ENCODE results near the gene TBC1D22A. TPM values are rescaled to one million over a fixed set of nuclear protein-coding genes. Genes with fewer than 3 reads are reported as not detected.
A peak's percentile ranks its signal among the peaks of the same experiment; 100 is the strongest.

TBC1D22A gene
- total and polyA plus RNA-seq, 11 donors, result 9.4 to 30.7 (median 18.6) TPM

DNA sequence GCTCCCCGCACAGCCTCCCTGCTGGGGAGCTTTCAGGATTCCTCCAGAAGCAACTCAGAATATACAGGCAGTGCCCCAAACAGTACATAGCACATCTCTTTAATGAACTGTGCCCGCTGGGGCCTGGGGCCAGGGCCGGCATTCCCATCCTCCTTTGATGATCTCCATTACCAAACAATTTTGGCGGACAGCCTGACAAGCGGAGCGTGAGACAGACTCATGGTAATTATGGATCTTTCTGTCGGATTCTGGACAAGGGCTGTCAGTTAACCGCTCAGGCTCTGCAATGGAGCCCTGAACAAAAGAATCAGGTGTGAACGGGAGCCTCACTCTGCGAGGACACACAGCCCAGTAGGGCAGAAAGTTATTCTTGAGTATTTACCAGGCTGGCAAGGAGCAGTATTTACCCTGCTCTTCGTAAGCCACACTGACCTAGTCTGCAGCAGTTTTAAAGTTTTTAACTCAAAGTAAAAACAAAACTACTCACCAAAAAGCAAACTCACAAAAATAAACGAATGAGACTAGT is 174.0 kb downstream of the TBC1D22A start:
- Histone ChIP-seq H3K36me3 (peaks cover 0 to 6% (median 0%) of the 10 kb centered on the region in 9 donors), H3K4me3 (no peak overlapping the region), H3K27ac (peak overlapping the region in 1 of 12 donors; percentile 4), H3K27me3 (no peaks in the 10 kb centered on the region), H3K9me3 (no peaks in the 10 kb centered on the region), H3K4me1 (peaks cover 0 to 25% (median 0%) of the 10 kb centered on the region in 12 donors)
- intact Hi-C loops (cut with DNase I), result no loop called here
- no peak for ATAC-seq
- TF ChIP-seq, protein P1, sequence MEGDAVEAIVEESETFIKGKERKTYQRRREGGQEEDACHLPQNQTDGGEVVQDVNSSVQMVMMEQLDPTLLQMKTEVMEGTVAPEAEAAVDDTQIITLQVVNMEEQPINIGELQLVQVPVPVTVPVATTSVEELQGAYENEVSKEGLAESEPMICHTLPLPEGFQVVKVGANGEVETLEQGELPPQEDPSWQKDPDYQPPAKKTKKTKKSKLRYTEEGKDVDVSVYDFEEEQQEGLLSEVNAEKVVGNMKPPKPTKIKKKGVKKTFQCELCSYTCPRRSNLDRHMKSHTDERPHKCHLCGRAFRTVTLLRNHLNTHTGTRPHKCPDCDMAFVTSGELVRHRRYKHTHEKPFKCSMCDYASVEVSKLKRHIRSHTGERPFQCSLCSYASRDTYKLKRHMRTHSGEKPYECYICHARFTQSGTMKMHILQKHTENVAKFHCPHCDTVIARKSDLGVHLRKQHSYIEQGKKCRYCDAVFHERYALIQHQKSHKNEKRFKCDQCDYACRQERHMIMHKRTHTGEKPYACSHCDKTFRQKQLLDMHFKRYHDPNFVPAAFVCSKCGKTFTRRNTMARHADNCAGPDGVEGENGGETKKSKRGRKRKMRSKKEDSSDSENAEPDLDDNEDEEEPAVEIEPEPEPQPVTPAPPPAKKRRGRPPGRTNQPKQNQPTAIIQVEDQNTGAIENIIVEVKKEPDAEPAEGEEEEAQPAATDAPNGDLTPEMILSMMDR (IDR thresholded peaks at IDR 0.05), result no peak
- no peak for TF ChIP-seq POLR2A (IDR thresholded peaks at IDR 0.05)
- no peak for DNase-seq
- 79 to 88% (median 81%) methylated on average over 12 of the region's 12 CpGs for WGBS, 4 donors

DNA sequence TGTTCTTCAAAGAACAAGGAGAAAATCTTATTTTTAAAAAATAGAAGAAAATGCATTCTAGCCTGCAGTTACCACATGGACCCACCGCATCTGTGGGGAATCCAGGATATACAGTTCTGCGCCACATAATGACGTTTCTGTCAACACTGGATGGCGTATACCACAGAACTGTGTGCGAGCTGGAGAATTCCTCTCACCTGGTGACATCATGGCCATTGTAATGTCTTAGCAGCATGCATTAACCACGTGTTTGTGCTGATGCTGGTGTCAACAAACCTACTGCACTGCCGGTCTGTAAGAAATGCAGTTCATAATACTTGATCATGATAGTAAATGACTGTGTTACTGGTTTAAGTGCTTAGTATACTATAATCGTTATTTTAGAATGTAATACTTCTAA is 174.7 kb downstream of the TBC1D22A start:
- WGBS, 4 donors, result 91 to 94% (median 93%) methylated on average over 8 of the region's 8 CpGs
- intact Hi-C loops (cut with DNase I), result no loop called here

DNA sequence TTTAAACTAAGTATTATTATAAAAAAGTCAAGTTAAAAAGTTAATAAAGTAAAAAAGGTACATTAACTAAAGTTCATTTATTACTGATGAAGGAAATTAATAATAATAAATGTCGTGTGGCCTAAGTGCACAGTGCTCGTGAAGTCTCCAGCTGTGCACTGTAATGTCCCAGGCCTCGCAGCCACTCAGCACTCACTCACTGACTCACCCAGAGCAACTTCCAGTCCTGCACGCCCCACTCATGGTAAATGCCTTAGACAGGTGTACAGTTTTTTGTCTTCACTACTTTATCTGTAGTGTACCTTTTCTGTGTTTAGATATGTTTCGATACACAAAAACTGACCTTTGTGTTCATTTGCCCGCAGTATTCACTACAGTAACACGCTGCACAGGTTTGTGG is 175.5 kb downstream of the TBC1D22A start:
- TF ChIP-seq POLR2A (IDR thresholded peaks at IDR 0.05), result no peak
- TF ChIP-seq, protein P1 (IDR thresholded peaks at IDR 0.05), result no peak
- DNase-seq (no peak), ATAC-seq (no peak)
- Histone ChIP-seq H3K27me3 (no peaks in the 10 kb centered on the region), H3K4me1 (peaks cover 0 to 34% (median 2%) of the 10 kb centered on the region in 12 donors), H3K36me3 (peaks cover 0 to 6% (median 0%) of the 10 kb centered on the region in 9 donors), H3K9me3 (no peaks in the 10 kb centered on the region), H3K4me3 (no peak overlapping the region), H3K27ac (no peak overlapping the region)
- WGBS, 4 donors, result 95 to 97% (median 96%) methylated on average over 7 of the region's 7 CpGs
- intact Hi-C loops (cut with DNase I), result no loop called here

More for the DNA sequence above, 174.7 kb downstream of the TBC1D22A start:
- peaks cover 0 to 6% (median 0%) of the 10 kb centered on the region in 9 donors for H3K36me3 ChIP-seq
- TF ChIP-seq, protein P1 (IDR thresholded peaks at IDR 0.05), result no peak
- no peak for TF ChIP-seq POLR2A (IDR thresholded peaks at IDR 0.05)
- H3K4me3 ChIP-seq, result no peak overlapping the region
- H3K9me3 ChIP-seq, result no peaks in the 10 kb centered on the region
- H3K27me3 ChIP-seq, result no peaks in the 10 kb centered on the region
- DNase-seq, result no peak
- ATAC-seq, result no peak
- no peak overlapping the region for H3K27ac ChIP-seq
- peaks cover 0 to 29% (median 2%) of the 10 kb centered on the region in 12 donors for H3K4me1 ChIP-seq

DNA sequence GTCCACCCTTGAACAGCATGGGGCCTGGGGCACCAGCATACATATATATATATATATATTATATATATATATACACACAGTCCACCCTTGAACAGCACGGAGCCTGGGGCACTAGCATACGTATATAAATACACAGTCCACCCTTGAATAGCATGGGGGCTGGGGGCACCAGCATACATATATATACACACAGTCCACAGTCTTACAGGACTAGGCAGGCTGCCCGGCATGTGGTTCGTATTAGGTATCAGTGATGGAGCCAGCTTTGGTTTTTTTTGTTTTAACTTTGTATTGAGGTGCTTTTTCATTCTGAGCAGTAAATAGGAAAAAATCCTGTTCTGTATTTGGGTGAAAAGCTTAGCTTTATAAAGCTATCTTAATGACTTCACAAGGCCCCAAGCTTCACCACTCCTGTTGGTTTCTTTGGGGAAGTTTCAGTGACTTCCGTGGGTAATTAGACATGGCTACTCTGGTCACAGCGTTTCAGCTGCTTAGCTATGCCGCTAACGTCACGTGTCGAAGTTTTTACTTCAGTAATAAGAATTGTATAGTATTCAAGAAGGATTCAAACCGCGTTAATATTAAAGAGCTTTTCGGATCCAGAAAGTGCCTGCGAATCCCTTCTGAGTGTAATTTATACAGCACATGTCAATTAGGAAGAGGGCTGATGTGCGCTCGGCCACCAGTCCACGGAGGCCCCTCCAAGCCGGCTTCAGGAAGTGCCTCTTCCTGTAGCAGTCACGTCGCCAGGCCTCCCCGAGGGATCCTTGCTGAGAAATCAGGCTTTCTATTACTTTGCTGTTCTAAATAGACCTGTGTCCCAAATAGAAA is 179.7 kb downstream of the TBC1D22A start:
- Histone ChIP-seq H3K36me3 (no peaks in the 10 kb centered on the region), H3K27me3 (no peaks in the 10 kb centered on the region), H3K4me1 (peaks cover 0 to 18% (median 5%) of the 10 kb centered on the region in 12 donors), H3K4me3 (peak overlapping the region in 9 of 12 donors; percentile 15 to 44 (median 23)), H3K27ac (peak overlapping the region; percentile 61 to 90 (median 78)), H3K9me3 (no peaks in the 10 kb centered on the region)
- intact Hi-C loops (cut with DNase I), result loop anchor here in 2 of 10 donors (2.0 to 10.0 kb wide), 3 partner anchors 29 to 97 kb away; no protein-coding TSS in a partner anchor
- 54 to 60% (median 58%) methylated on average over 21 of the region's 21 CpGs for WGBS, 4 donors
- DNase-seq (peak; percentile 38 to 69 (median 62)), ATAC-seq (peak; percentile 64 to 93 (median 78))
- TF ChIP-seq POLR2A (IDR thresholded peaks at IDR 0.05), result no peak
- TF ChIP-seq, protein P1 (IDR thresholded peaks at IDR 0.05), result no peak

All from heart left ventricle (tissue), 16 donors.